ENCODE data around the gene TRIM72. TPM values are rescaled to one million over a fixed set of nuclear protein-coding genes. Genes with fewer than 3 reads are reported as not detected.
"Not testable (repeated sequence)": the region's sequence is repeated elsewhere in the genome, so short reads cannot be mapped to it uniquely, and the experiment has no call there.

Gene TRIM72
- total RNA-seq, 4 donors from 2014 or later = under 0.01 TPM; not detected in 3

GRCh38 chr16:31267332-31268032 lies 53.6 kb downstream of the TRIM72 start:
- TF ChIP-seq, protein P1, sequence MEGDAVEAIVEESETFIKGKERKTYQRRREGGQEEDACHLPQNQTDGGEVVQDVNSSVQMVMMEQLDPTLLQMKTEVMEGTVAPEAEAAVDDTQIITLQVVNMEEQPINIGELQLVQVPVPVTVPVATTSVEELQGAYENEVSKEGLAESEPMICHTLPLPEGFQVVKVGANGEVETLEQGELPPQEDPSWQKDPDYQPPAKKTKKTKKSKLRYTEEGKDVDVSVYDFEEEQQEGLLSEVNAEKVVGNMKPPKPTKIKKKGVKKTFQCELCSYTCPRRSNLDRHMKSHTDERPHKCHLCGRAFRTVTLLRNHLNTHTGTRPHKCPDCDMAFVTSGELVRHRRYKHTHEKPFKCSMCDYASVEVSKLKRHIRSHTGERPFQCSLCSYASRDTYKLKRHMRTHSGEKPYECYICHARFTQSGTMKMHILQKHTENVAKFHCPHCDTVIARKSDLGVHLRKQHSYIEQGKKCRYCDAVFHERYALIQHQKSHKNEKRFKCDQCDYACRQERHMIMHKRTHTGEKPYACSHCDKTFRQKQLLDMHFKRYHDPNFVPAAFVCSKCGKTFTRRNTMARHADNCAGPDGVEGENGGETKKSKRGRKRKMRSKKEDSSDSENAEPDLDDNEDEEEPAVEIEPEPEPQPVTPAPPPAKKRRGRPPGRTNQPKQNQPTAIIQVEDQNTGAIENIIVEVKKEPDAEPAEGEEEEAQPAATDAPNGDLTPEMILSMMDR (IDR thresholded peaks at IDR 0.05) = no peak
- TF ChIP-seq POLR2A (IDR thresholded peaks at IDR 0.05) = no peak
- intact Hi-C loops (cut with DNase I; ENCODE audit: low total_unique reads) = no loop called here
- H3K27me3 ChIP-seq = no peaks in the 10 kb centered on the region

GRCh38 chr16:31268033-31268365 lies 54.1 kb downstream of the TRIM72 start:
- DNase-seq = no peak
- Histone ChIP-seq H3K4me1 (no peaks in the 10 kb centered on the region), H3K27ac (no peak overlapping the region), H3K27me3 (no peaks in the 10 kb centered on the region), H3K36me3 (no peaks in the 10 kb centered on the region), H3K9me3 (no peaks in the 10 kb centered on the region), H3K4me3 (no peak overlapping the region)
- no peak for TF ChIP-seq POLR2A (IDR thresholded peaks at IDR 0.05)
- TF ChIP-seq, protein P1 (IDR thresholded peaks at IDR 0.05) = no peak
- intact Hi-C loops (cut with DNase I; ENCODE audit: low total_unique reads) = no loop called here

More at GRCh38 chr16:31267332-31268032, 53.6 kb downstream of the TRIM72 start:
- no peak for DNase-seq
- Histone ChIP-seq H3K9me3 (no peaks in the 10 kb centered on the region), H3K36me3 (no peaks in the 10 kb centered on the region), H3K4me1 (no peaks in the 10 kb centered on the region), H3K27ac (no peak overlapping the region), H3K4me3 (no peak overlapping the region)

DNA sequence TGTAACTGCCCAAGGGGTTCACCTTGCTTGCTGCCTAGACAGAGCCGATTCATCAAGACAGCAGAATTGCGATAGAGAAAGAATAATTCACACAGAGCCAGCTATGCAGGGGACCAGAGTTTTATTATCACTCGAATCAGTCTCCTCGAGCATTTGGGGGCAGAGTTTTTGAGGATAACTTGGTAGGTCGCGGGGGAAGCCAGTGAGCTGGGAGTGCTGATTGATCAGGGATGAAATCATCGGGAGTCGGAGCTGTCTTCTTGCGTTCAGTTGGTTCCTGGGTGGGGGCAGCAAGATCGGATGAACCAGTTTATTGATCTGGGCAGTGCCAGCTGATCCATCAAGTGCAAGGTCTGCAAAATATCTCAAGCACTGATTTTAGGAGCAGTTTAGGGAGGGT lies 55.0 kb downstream of the TRIM72 start:
- TF ChIP-seq, protein P1 (IDR thresholded peaks at IDR 0.05) = no peak
- no peak for TF ChIP-seq POLR2A (IDR thresholded peaks at IDR 0.05)
- H3K36me3 ChIP-seq = no peaks in the 10 kb centered on the region
- no peaks in the 10 kb centered on the region for H3K27me3 ChIP-seq
- DNase-seq = no peak
- no peak overlapping the region for H3K27ac ChIP-seq
- no peaks in the 10 kb centered on the region for H3K4me1 ChIP-seq
- intact Hi-C loops (cut with DNase I; ENCODE audit: low total_unique reads) = no loop called here
- no peaks in the 10 kb centered on the region for H3K9me3 ChIP-seq
- H3K4me3 ChIP-seq = no peak overlapping the region

DNA sequence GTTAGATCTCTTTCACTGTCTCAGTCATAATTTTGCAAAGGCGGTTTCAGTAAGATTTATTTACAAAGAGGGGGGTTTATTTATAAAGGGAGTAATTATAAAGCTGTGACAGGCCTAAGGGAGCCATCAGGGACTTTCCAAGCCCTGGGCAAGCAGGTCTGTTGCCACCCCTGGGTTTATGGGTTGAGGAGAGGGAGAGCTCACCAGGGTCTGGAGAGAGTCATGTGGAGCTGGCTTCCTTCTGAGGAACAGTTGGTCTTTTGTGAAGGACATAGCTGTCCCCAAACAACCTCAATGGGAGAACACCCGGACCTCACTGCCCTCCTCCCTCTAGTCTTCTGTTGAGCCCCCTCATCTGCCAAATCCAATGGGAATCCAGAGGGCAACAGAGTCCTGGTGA lies 55.6 kb downstream of the TRIM72 start:
- TF ChIP-seq POLR2A (IDR thresholded peaks at IDR 0.05) = no peak
- TF ChIP-seq, protein P1 (IDR thresholded peaks at IDR 0.05) = no peak
- Histone ChIP-seq H3K36me3 (no peaks in the 10 kb centered on the region), H3K27ac (no peak overlapping the region), H3K4me3 (no peak overlapping the region), H3K27me3 (no peaks in the 10 kb centered on the region), H3K9me3 (no peaks in the 10 kb centered on the region), H3K4me1 (no peaks in the 10 kb centered on the region)
- no peak for DNase-seq
- intact Hi-C loops (cut with DNase I; ENCODE audit: low total_unique reads) = no loop called here

DNA sequence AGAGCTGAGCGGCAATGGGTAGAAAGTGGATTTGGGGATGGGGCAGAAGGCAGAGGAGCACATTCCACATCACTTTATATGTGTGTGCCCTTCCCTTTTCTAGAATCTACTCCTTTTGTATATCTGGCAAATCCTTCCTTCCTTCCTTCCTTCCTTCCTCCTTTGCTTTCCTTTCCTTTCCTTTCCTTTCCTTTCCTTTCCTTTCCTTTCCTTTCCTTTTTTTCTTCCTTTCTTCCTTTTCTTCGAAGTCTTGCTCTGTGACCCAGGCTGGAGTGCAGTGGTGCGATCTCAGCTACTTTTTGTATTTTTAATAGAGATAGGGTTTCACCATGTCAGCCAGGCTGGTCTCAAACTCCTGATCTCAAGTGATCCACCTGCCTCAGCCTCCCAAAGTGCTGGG lies 56.1 kb downstream of the TRIM72 start:
- H3K27ac ChIP-seq; H3K4me1 ChIP-seq; H3K4me3 ChIP-seq; intact Hi-C loops (cut with DNase I; ENCODE audit: low total_unique reads); DNase-seq; H3K27me3 ChIP-seq; H3K9me3 ChIP-seq; H3K36me3 ChIP-seq: not testable (repeated sequence)

- intact Hi-C loops (cut with DNase I; ENCODE audit: low total_unique reads) = no loop called here
- no peaks in the 10 kb centered on the region for H3K27me3 ChIP-seq
Observed at GRCh38 chr16:31270795-31271194, 56.9 kb downstream of the TRIM72 start.

More at GRCh38 chr16:31270795-31271194, 56.9 kb downstream of the TRIM72 start:
- no peak for DNase-seq
- no peaks in the 10 kb centered on the region for H3K36me3 ChIP-seq
- no peaks in the 10 kb centered on the region for H3K9me3 ChIP-seq
- H3K4me1 ChIP-seq = no peaks in the 10 kb centered on the region
- no peak overlapping the region for H3K27ac ChIP-seq
- TF ChIP-seq POLR2A (IDR thresholded peaks at IDR 0.05) = no peak
- TF ChIP-seq, protein P1 (IDR thresholded peaks at IDR 0.05) = no peak
- H3K4me3 ChIP-seq = no peak overlapping the region

Data from uterus (tissue), 4 donors.